Bronchial epithelial cell (primary cell): Measurements from ENCODE around the gene VEGFA. TPM values are rescaled to one million over a fixed set of nuclear protein-coding genes. Genes with fewer than 3 reads are reported as not detected.

Source experiments
- DNase-seq: peaks from one replicate; pipeline ENCODE4 v3.0.0-alpha.2; 2010; ENCODE audit warnings: low read depth
- FAIRE-seq: peaks from 2 replicates; lab custom pipeline; 2011; peaks lifted over from hg19 to GRCh38; lab: Jason Lieb, UNC
- H3K27me3 ChIP-seq: 2 replicates; pipeline ENCODE4 v1.5.1; 2011; ENCODE audit warnings: low read length; ENCODE audit not compliant: control insufficient read depth, insufficient read depth
- H3K36me3 ChIP-seq: 2 replicates; pipeline ENCODE4 v1.5.1; 2011; ENCODE audit warnings: low read length; ENCODE audit not compliant: control insufficient read depth, insufficient read depth
- H3K4me3 ChIP-seq: 2 replicates; pipeline ENCODE4 v1.5.1; 2011; ENCODE audit warnings: mild to moderate bottlenecking, low read depth, low read length, control low read depth
- total RNA-seq: library from RNA; depleted of rRNA; stranded (reverse); fragments of >200 nt; gene quantifications from 2 replicates; pipeline ENCODE4 v1.2.1, GENCODE V29; 2014
- TF ChIP-seq, protein P1 (sequence below): IDR thresholded peaks from 2 replicates; pipeline ENCODE4 v1.5.1; 2011; ENCODE audit warnings: mild to moderate bottlenecking, moderate library complexity, low read length, control low read depth, inconsistent platforms; ENCODE audit not compliant: insufficient read depth, severe bottlenecking

The VEGFA gene
- total RNA-seq, 1 donor from 2014 or later = 391 TPM

DNA sequence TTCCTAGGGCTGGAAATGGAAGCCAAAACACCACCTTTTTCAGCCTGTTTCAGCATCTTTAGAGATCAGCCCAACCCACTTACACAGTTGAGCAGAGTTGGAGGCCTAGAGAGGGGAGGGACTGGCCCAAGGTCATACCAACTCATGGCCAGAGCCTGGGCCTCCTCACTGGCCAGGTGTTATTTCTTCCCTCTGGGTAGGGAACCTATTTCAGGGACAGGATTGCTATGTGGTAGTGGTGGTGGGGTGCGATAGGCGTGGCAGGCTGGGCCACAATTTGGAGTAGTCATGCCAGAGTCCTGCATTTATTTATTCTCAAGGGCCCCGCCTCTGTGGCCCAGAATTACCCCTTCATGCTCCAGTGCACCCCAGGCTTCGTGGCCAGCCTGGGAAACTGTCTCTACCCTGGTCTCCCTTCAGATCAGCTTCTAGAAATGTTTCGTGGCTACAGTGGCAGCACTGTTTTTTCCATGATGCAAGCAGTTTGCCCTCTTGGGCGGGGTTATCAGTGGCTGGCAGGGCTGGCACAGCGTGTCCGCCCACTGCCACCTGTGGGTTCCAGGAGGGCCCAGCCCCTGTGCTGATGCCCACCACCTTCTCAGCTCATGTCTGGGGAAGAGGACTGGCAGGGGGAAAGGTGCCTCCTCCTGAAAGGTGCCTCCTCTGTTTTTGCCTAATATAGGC, 6.2 kb downstream of the VEGFA start:
- FAIRE-seq (no peak), DNase-seq (no peak)
- TF ChIP-seq, protein P1, sequence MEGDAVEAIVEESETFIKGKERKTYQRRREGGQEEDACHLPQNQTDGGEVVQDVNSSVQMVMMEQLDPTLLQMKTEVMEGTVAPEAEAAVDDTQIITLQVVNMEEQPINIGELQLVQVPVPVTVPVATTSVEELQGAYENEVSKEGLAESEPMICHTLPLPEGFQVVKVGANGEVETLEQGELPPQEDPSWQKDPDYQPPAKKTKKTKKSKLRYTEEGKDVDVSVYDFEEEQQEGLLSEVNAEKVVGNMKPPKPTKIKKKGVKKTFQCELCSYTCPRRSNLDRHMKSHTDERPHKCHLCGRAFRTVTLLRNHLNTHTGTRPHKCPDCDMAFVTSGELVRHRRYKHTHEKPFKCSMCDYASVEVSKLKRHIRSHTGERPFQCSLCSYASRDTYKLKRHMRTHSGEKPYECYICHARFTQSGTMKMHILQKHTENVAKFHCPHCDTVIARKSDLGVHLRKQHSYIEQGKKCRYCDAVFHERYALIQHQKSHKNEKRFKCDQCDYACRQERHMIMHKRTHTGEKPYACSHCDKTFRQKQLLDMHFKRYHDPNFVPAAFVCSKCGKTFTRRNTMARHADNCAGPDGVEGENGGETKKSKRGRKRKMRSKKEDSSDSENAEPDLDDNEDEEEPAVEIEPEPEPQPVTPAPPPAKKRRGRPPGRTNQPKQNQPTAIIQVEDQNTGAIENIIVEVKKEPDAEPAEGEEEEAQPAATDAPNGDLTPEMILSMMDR = no peak
- H3K27me3 ChIP-seq = no peaks in the 10 kb centered on the region
- peaks cover 75% of the 10 kb centered on the region for H3K36me3 ChIP-seq
- no peak overlapping the region for H3K4me3 ChIP-seq

DNA sequence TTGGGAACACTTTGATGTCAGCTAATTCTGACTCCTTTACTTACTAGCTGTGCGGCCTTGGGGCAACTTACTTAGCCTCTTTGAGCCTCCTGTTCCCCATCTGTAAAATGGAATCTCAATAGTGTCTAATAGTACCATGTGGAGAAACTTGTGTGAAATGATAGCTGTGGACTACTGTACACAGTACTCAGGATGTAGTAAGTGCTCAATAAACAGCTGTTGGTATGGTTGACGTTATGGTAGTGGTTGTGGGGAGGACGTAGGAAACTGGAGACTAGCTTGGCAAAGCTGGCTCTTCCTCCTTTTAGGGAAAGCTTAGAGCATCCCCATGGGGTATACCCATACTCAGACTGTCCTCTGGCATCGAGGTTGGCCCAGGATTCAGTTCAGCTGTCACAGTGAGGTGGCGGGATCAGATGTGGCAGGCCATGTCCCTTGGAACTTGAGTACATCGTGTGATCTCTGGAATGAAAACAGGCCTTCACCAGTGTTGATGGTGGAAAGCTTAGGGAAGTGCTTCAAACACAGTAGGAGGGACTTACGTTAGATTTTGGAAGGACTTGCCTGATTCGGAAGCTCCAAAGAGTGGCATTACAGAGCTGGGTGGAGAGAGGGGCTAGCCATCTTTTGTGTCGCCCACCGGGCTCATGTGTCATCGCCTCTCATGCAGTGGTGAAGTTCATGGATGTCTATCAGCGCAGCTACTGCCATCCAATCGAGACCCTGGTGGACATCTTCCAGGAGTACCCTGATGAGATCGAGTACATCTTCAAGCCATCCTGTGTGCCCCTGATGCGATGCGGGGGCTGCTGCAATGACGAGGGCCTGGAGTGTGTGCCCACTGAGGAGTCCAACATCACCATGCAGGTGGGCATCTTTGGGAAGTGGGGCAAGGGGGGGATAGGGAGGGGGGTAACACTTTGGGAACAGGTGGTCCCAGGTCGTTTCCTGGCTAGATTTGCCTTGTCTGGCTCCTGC, 7.1 kb downstream of the VEGFA start:
- DNase-seq (no peak), FAIRE-seq (peak; percentile 32)
- Histone ChIP-seq H3K36me3 (peaks cover 80% of the 10 kb centered on the region), H3K27me3 (no peaks in the 10 kb centered on the region), H3K4me3 (no peak overlapping the region)
- TF ChIP-seq, protein P1 = no peak

DNA sequence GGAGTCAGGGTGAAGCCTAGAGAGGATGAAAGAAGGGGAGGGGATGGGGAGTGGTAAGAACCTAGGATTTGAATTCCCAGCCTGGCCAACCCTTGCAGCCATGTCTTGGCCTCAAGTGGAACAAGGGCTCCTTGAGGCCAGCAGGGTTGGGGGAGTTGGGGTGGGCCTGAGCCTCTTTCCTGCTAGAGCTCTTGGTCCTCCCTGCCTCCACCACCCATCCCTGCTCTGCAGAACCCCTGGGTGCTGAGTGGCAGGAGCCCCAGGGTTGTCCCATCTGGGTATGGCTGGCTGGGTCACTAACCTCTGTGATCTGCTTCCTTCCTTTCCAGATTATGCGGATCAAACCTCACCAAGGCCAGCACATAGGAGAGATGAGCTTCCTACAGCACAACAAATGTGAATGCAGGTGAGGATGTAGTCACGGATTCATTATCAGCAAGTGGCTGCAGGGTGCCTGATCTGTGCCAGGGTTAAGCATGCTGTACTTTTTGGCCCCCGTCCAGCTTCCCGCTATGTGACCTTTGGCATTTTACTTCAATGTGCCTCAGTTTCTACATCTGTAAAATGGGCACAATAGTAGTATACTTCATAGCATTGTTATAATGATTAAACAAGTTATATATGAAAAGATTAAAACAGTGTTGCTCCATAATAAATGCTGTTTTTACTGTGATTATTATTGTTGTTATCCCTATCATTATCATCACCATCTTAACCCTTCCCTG, 8.3 kb downstream of the VEGFA start:
- no peak for DNase-seq
- no peak for FAIRE-seq
- H3K27me3 ChIP-seq = no peaks in the 10 kb centered on the region
- TF ChIP-seq, protein P1 = no peak
- no peak overlapping the region for H3K4me3 ChIP-seq
- peaks cover 88% of the 10 kb centered on the region for H3K36me3 ChIP-seq

DNA sequence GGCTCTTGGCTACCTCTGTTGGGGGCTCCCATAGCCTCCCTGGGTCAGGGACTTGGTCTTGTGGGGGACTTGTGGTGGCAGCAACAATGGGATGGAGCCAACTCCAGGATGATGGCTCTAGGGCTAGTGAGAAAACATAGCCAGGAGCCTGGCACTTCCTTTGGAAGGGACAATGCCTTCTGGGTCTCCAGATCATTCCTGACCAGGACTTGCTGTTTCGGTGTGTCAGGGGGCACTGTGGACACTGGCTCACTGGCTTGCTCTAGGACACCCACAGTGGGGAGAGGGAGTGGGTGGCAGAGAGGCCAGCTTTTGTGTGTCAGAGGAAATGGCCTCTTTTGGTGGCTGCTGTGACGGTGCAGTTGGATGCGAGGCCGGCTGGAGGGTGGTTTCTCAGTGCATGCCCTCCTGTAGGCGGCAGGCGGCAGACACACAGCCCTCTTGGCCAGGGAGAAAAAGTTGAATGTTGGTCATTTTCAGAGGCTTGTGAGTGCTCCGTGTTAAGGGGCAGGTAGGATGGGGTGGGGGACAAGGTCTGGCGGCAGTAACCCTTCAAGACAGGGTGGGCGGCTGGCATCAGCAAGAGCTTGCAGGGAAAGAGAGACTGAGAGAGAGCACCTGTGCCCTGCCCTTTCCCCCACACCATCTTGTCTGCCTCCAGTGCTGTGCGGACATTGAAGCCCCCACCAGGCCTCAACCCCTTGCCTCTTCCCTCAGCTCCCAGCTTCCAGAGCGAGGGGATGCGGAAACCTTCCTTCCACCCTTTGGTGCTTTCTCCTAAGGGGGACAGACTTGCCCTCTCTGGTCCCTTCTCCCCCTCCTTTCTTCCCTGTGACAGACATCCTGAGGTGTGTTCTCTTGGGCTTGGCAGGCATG, 9.2 kb downstream of the VEGFA start:
- DNase-seq (no peak), FAIRE-seq (no peak)
- TF ChIP-seq, protein P1 = no peak
- Histone ChIP-seq H3K36me3 (peaks cover 86% of the 10 kb centered on the region), H3K4me3 (no peak overlapping the region), H3K27me3 (no peaks in the 10 kb centered on the region)

DNA sequence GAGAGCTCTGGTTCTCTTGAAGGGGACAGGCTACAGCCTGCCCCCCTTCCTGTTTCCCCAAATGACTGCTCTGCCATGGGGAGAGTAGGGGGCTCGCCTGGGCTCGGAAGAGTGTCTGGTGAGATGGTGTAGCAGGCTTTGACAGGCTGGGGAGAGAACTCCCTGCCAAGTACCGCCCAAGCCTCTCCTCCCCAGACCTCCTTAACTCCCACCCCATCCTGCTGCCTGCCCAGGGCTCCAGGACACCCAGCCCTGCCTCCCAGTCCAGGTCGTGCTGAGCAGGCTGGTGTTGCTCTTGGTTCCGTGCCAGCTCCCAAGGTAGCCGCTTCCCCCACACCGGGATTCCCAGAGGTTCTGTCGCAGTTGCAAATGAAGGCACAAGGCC, 9.8 kb downstream of the VEGFA start:
- TF ChIP-seq, protein P1 = no peak
- Histone ChIP-seq H3K4me3 (no peak overlapping the region), H3K27me3 (no peaks in the 10 kb centered on the region), H3K36me3 (peaks cover 88% of the 10 kb centered on the region)
- DNase-seq = no peak
- no peak for FAIRE-seq
